Stomach (tissue), 9 donors: ENCODE results near the gene AUTS2. TPM values are rescaled to one million over a fixed set of nuclear protein-coding genes. Genes with fewer than 3 reads are reported as not detected.

ENCODE experiments used
- DNase-seq, 2 donors: peaks; one replicate each; pipeline versions ENCODE4 v3.0.0 to v3.0.0-alpha.2; 2013 to 2019
- H3K27ac ChIP-seq, 5 donors: fragments of 200-600 bp in 4 of 5; sonication (generic) in 4 of 5; one replicate each; pipeline ENCODE4 v1.5.1; 2013 to 2019; ENCODE audit warnings: mild to moderate bottlenecking in 1 of 5, moderate library complexity in 1 of 5
- H3K27me3 ChIP-seq, 3 donors: fragments of 200-600 bp; sonication (generic); one replicate each; pipeline ENCODE4 v1.5.1; 2017 to 2019; ENCODE audit warnings: mixed run types in 1 of 3
- H3K36me3 ChIP-seq, 4 donors: fragments of 200-600 bp; sonication (generic); 1 replicate in 3 of 4; 2 replicates in 1 of 4; pipeline ENCODE4 v1.5.1; 2016 to 2019
- H3K4me1 ChIP-seq, 4 donors: fragments of 200-600 bp; sonication (generic); one replicate each; pipeline ENCODE4 v1.5.1; 2016 to 2019
- H3K4me3 ChIP-seq, 4 donors: fragments of 200-600 bp; sonication (generic) in 3 of 4; one replicate each; pipeline ENCODE4 v1.5.1; 2016 to 2019; ENCODE audit warnings: mild to moderate bottlenecking in 1 of 4
- H3K9me3 ChIP-seq, 4 donors: fragments of 200-600 bp; sonication (generic); one replicate each; pipeline ENCODE4 v1.5.1; 2016 to 2019
- CTCF ChIP-seq, 7 experiments: fragments of 450-650 bp in 4 of 7; fragments of 200-600 bp in 3 of 7; sonication (generic) in 3 of 7; IDR thresholded peaks; one replicate each; pipeline ENCODE4 v1.5.1; 2016 to 2019; ENCODE audit warnings: antibody characterized with exemption in 7 of 7, control low read depth in 2 of 7, mild to moderate bottlenecking in 1 of 7
- EP300 ChIP-seq: sonication (generic); formaldehyde crosslinking; IDR thresholded peaks from one replicate; pipeline ENCODE4 v1.6.1; 2017; ENCODE audit warnings: antibody characterized with exemption
- POLR2A ChIP-seq, 4 donors: fragments of 450-650 bp; IDR thresholded peaks; one replicate each; pipeline ENCODE4 v1.6.1; 2016; ENCODE audit warnings: antibody characterized with exemption in 4 of 4, control low read depth in 2 of 4, mild to moderate bottlenecking in 1 of 4, moderate library complexity in 1 of 4
- POLR2AphosphoS5 ChIP-seq, 3 donors: sonication (generic); formaldehyde crosslinking; IDR thresholded peaks; one replicate each; pipeline ENCODE4 v1.6.1; 2016; ENCODE audit warnings: antibody characterized with exemption in 3 of 3
- WGBS, 5 donors: extraction: QIAGEN DNeasy Blood & Tissue Kit in 3 of 5; methylation state at CpG; one replicate each; pipeline versions ENCODE4 v1.1.5 to v1.1.7; 2013 to 2018; 5-methylcytosine and 5-hydroxymethylcytosine counted together
- intact Hi-C: fragments of 100-400 bp; cut with DNase I; formaldehyde crosslinking; loops from one replicate; pipeline ENCODE4 v1.15.1; 2023; ENCODE audit warnings: low total_unique reads
- polyA plus RNA-seq, 3 donors: library from polyadenylated mRNA; stranded (reverse); fragments of 200-250 nt; gene quantifications; one replicate each; pipeline ENCODE4 v1.2.3, GENCODE V29; 2013
- total RNA-seq, 5 donors: library from RNA; depleted of rRNA; stranded (reverse); fragments of >200 nt; gene quantifications; one replicate each; pipeline versions ENCODE4 v1.1.0 to v1.2.3, GENCODE V29; 2014 to 2016
- donor health status: healthy with polysubstance abuse.
- donor health status: Bipolar disorder and iron deficiency.
- donor health status: healthy.

The AUTS2 gene
- total and polyA plus RNA-seq, 8 donors = 3.8 to 90.3 (median 38.1) TPM

- Histone ChIP-seq H3K9me3 (no peaks in the 10 kb centered on the region), H3K4me1 (peaks cover 0 to 11% (median 4%) of the 10 kb centered on the region in 4 donors), H3K4me3 (no peak overlapping the region), H3K27me3 (no peaks in the 10 kb centered on the region), H3K27ac (no peak overlapping the region), H3K36me3 (no peaks in the 10 kb centered on the region)
- intact Hi-C loops = no loop called here
- TF ChIP-seq CTCF (IDR thresholded peaks at IDR 0.05) (no peak), POLR2AphosphoS5 (IDR thresholded peaks at IDR 0.05) (no peak), EP300 (no peak), POLR2A (IDR thresholded peaks at IDR 0.05) (no peak)
- WGBS, 5 donors = 75 to 84% (median 80%) methylated on average over 4 of the region's 4 CpGs
- DNase-seq = no peak
These were observed 221.0 kb downstream of the AUTS2 start for GRCh38 chr7:69819333-69819705.

- Histone ChIP-seq H3K36me3 (no peaks in the 10 kb centered on the region), H3K27me3 (no peaks in the 10 kb centered on the region), H3K9me3 (no peaks in the 10 kb centered on the region), H3K27ac (no peak overlapping the region), H3K4me1 (peaks cover 0 to 18% (median 7%) of the 10 kb centered on the region in 4 donors), H3K4me3 (no peak overlapping the region)
- TF ChIP-seq EP300 = no peak
- TF ChIP-seq POLR2AphosphoS5 (IDR thresholded peaks at IDR 0.05) = no peak
- TF ChIP-seq POLR2A (IDR thresholded peaks at IDR 0.05) = no peak
- TF ChIP-seq CTCF (IDR thresholded peaks at IDR 0.05) = no peak
- intact Hi-C loops = no loop called here
- no peak for DNase-seq
- 66 to 88% (median 81%) methylated on average over 3 of the region's 3 CpGs for WGBS, 5 donors
These were observed 222.4 kb downstream of the AUTS2 start for GRCh38 chr7:69820479-69821192.

GRCh38 chr7:69822386-69822785 lies 224.1 kb downstream of the AUTS2 start:
- H3K9me3 ChIP-seq = no peaks in the 10 kb centered on the region
- no peaks in the 10 kb centered on the region for H3K27me3 ChIP-seq
- no peak overlapping the region for H3K27ac ChIP-seq
- H3K4me3 ChIP-seq = no peak overlapping the region
- 18 to 52% (median 39%) methylated on average over 1 of the region's 1 CpG for WGBS, 5 donors
- intact Hi-C loops = no loop called here
- H3K36me3 ChIP-seq = no peaks in the 10 kb centered on the region
- H3K4me1 ChIP-seq = peaks cover 0 to 18% (median 7%) of the 10 kb centered on the region in 4 donors
- no peak for TF ChIP-seq POLR2A (IDR thresholded peaks at IDR 0.05)
- TF ChIP-seq CTCF (IDR thresholded peaks at IDR 0.05) = no peak
- TF ChIP-seq POLR2AphosphoS5 (IDR thresholded peaks at IDR 0.05) = no peak
- TF ChIP-seq EP300 = no peak
- no peak for DNase-seq

GRCh38 chr7:69823151-69823744 lies 225.0 kb downstream of the AUTS2 start:
- 74 to 83% (median 79%) methylated on average over 6 of the region's 6 CpGs for WGBS, 5 donors
- Histone ChIP-seq H3K27ac (no peak overlapping the region), H3K4me3 (no peak overlapping the region), H3K9me3 (no peaks in the 10 kb centered on the region), H3K36me3 (no peaks in the 10 kb centered on the region), H3K4me1 (peaks cover 0 to 18% (median 7%) of the 10 kb centered on the region in 4 donors), H3K27me3 (no peaks in the 10 kb centered on the region)
- intact Hi-C loops = no loop called here
- DNase-seq = no peak
- TF ChIP-seq EP300 (no peak), POLR2A (IDR thresholded peaks at IDR 0.05) (no peak), CTCF (IDR thresholded peaks at IDR 0.05) (no peak)
